Measurements from ENCODE around the gene CLIP1.

DNA sequence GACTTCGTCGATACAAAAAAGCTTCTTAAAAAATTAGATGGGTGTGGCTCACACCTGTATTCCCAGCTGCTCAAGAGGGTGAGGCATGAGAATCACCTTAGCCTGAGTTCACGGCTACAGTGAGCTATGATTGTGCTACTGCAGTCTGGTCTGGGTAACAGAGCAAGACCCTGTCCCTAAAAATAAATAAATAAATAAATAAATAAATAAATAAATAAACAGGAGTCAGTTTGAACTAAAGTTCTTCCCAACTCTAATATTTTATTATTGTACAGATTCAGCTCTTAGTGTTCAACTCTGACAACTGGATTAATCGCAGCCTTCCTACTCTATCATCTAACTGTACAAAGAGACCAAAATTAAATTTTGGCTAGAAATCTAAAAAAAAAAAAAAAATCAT, 12.7 kb upstream of the CLIP1 start:
- TF ChIP-seq, protein P1, sequence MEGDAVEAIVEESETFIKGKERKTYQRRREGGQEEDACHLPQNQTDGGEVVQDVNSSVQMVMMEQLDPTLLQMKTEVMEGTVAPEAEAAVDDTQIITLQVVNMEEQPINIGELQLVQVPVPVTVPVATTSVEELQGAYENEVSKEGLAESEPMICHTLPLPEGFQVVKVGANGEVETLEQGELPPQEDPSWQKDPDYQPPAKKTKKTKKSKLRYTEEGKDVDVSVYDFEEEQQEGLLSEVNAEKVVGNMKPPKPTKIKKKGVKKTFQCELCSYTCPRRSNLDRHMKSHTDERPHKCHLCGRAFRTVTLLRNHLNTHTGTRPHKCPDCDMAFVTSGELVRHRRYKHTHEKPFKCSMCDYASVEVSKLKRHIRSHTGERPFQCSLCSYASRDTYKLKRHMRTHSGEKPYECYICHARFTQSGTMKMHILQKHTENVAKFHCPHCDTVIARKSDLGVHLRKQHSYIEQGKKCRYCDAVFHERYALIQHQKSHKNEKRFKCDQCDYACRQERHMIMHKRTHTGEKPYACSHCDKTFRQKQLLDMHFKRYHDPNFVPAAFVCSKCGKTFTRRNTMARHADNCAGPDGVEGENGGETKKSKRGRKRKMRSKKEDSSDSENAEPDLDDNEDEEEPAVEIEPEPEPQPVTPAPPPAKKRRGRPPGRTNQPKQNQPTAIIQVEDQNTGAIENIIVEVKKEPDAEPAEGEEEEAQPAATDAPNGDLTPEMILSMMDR (IDR thresholded peaks at IDR 0.05; ENCODE audit: low read length): no peak
- TF ChIP-seq EZH2 (IDR thresholded peaks at IDR 0.05; ENCODE audit: borderline replicate concordance, low read length): no peak
